Endothelial cell of umbilical vein (primary cell): Measurements from ENCODE around the gene MED17. TPM values are rescaled to one million over a fixed set of nuclear protein-coding genes. Genes with fewer than 3 reads are reported as not detected.

Experiments used
- BruUV-seq: library from RNA; stranded (reverse); fragments of 400-500 nt; replicated peaks from 2 replicates; lab custom pipeline; 2021; lab: Mats Ljungman, UMichigan
- CTCF ChIA-PET: fragments of 300-600, 350-600 bp; sonication (Branson Sonifier 250); formaldehyde crosslinking; loops from one replicate; lab custom pipeline; 2021; ENCODE audit warnings: antibody characterized with exemption, inconsistent platforms; lab: Charles Lee
- POLR2A ChIA-PET: fragments of 300-600, 350-600 bp; sonication (Branson Sonifier 250); formaldehyde crosslinking; loops from one replicate; lab custom pipeline; 2021; ENCODE audit warnings: antibody characterized with exemption, inconsistent platforms; lab: Charles Lee
- DNase-seq: peaks from one replicate; pipeline ENCODE4 v3.0.0-alpha.2; 2011; ENCODE audit warnings: low read depth, low spot score
- FAIRE-seq: peaks from 2 replicates; lab custom pipeline; 2011; peaks lifted over from hg19 to GRCh38; lab: Jason Lieb, UNC
- H2AFZ ChIP-seq: 2 replicates; pipeline ENCODE4 v1.6.0; 2012; ENCODE audit warnings: low read depth, low read length, control low read depth, inconsistent platforms
- H3K27ac ChIP-seq: 2 replicates; pipeline ENCODE4 v1.5.1; 2011; ENCODE audit warnings: low read depth, mild to moderate bottlenecking, control low read depth, low read length, moderate library complexity; ENCODE audit not compliant: insufficient read depth
- H3K27me3 ChIP-seq, 2 experiments: 2 replicates each; pipeline versions ENCODE4 v1.6.0 to v1.6.1; 2011; ENCODE audit warnings: low read length in 2 of 2, mixed read lengths in 1 of 2; ENCODE audit not compliant: control insufficient read depth in 2 of 2, insufficient read depth in 2 of 2
- H3K36me3 ChIP-seq, 2 experiments: 2 replicates in 1 of 2; 3 replicates in 1 of 2; pipeline ENCODE4 v1.5.1; 2011; ENCODE audit warnings: low read length in 2 of 2, mild to moderate bottlenecking in 1 of 2, moderate library complexity in 1 of 2; ENCODE audit not compliant: control insufficient read depth in 2 of 2, insufficient read depth in 2 of 2; ENCODE audit errors: extremely low read depth in 1 of 2
- H3K4me1 ChIP-seq: 3 replicates; pipeline ENCODE4 v1.5.1; 2011; ENCODE audit warnings: mild to moderate bottlenecking, low read length; ENCODE audit not compliant: control insufficient read depth, insufficient read depth; ENCODE audit errors: extremely low read depth
- H3K4me2 ChIP-seq: 2 replicates; pipeline ENCODE4 v1.6.1; 2011; ENCODE audit warnings: low read length, control low read depth, mixed read lengths; ENCODE audit not compliant: insufficient read depth
- H3K4me3 ChIP-seq, 3 experiments: fragments of 200-600 bp in 1 of 3; sonication (generic), shearing (Covaris generic) in 1 of 3; replicated peaks in 1 of 3; 2 replicates each; pipeline ENCODE4 v1.5.1; 2011 to 2016; ENCODE audit warnings: control low read depth in 3 of 3, low read length in 3 of 3, mild to moderate bottlenecking in 2 of 3, inconsistent platforms in 1 of 3, low read depth in 1 of 3, moderate library complexity in 1 of 3; ENCODE audit not compliant: insufficient read depth in 1 of 3
- H3K79me2 ChIP-seq: 2 replicates; pipeline ENCODE4 v1.6.0; 2012; ENCODE audit warnings: low read length, inconsistent platforms; ENCODE audit not compliant: control insufficient read depth, insufficient read depth
- H3K9ac ChIP-seq: replicated peaks from 2 replicates; pipeline ENCODE3; 2011; ENCODE audit warnings: low read length, control low read depth; ENCODE audit not compliant: insufficient read depth; ENCODE audit errors: extremely low read depth
- H3K9me1 ChIP-seq: replicated peaks from 3 replicates; pipeline ENCODE4 v1.6.0; 2011; ENCODE audit warnings: mild to moderate bottlenecking, low read length; ENCODE audit not compliant: control insufficient read depth, insufficient read depth; ENCODE audit errors: extremely low read depth
- H3K9me3 ChIP-seq: replicated peaks from 2 replicates; pipeline ENCODE4 v1.5.1; 2012; ENCODE audit warnings: low read length, inconsistent platforms; ENCODE audit not compliant: control insufficient read depth, insufficient read depth
- H4K20me1 ChIP-seq: replicated peaks from 2 replicates; pipeline ENCODE3; 2011; ENCODE audit warnings: mild to moderate bottlenecking, low read length; ENCODE audit not compliant: control insufficient read depth, insufficient read depth; ENCODE audit errors: extremely low read depth
- GATA2 ChIP-seq: IDR thresholded peaks from 2 replicates; pipeline ENCODE4 v1.7.0; 2011; ENCODE audit warnings: low read depth, mild to moderate bottlenecking, moderate library complexity, mixed read lengths, low read length; ENCODE audit not compliant: insufficient read length, insufficient read depth
- JUN ChIP-seq: IDR thresholded peaks from 2 replicates; pipeline ENCODE4 v1.6.1; 2011; ENCODE audit warnings: borderline replicate concordance, low read depth; ENCODE audit not compliant: insufficient read length, insufficient read depth
- MAX ChIP-seq: IDR thresholded peaks from 2 replicates; pipeline ENCODE4 v1.6.1; 2011; ENCODE audit not compliant: insufficient read depth, insufficient read length
- POLR2A ChIP-seq: IDR thresholded peaks from 2 replicates; pipeline ENCODE4 v1.6.1; 2012; ENCODE audit warnings: low read depth, mild to moderate bottlenecking, control low read depth, low read length
- dilution Hi-C: fragments of 300-500 bp; cut with MboI; formaldehyde crosslinking; loops from one replicate; pipeline ENCODE4 v1.15.0; 2019; ENCODE audit warnings: low sequenced_read_pairs; ENCODE audit not compliant: extremely low pct_ligation_motif_present
- intact Hi-C: fragments of 100-400 bp; cut with micrococcal nuclease; formaldehyde crosslinking; loops from one replicate; pipeline ENCODE4 v1.10.0; 2022
- polyA plus RNA-seq, 4 experiments: library from polyadenylated mRNA; depleted of rRNA in 3 of 4; stranded (reverse) in 3 of 4; unstranded in 1 of 4; fragments of >200 nt; gene quantifications; 2 replicates each; pipeline versions ENCODE4 v1.2.1 to v1.2.3, GENCODE V29; 2011 to 2012; ENCODE audit warnings: missing spikeins in 1 of 4
- total RNA-seq: library from RNA; stranded (reverse); gene quantifications from 2 replicates; pipeline ENCODE4 v1.2.3, GENCODE V29; 2021

Gene MED17
- total and polyA plus RNA-seq, 2 donors (not counting 3 experiments of a cell fraction or from before 2014, with no cell fraction given), result 11.3 to 40.6 TPM

GRCh38 chr11:93822359-93822758, 38.3 kb downstream of the MED17 start:
- Histone ChIP-seq H3K4me3 (no peak overlapping the region), H3K4me1 (no peaks in the 10 kb centered on the region), H3K27ac (no peak overlapping the region), H3K9me3 (no peaks in the 10 kb centered on the region), H3K79me2 (no peaks in the 10 kb centered on the region), H3K9me1 (no peaks in the 10 kb centered on the region), H3K9ac (no peak overlapping the region), H3K27me3 (no peaks in the 10 kb centered on the region), H4K20me1 (no peaks in the 10 kb centered on the region), H2AFZ (no peak overlapping the region), H3K4me2 (no peak overlapping the region), H3K36me3 (no peaks in the 10 kb centered on the region)
- POLR2A ChIA-PET, result no interaction called here
- DNase-seq (no peak), FAIRE-seq (no peak)
- dilution Hi-C loops (no loop called here), intact Hi-C loops (no loop called here)
- CTCF ChIA-PET, result no interaction called here
- BruUV-seq, result no TSS peak
- TF ChIP-seq POLR2A, result no peak

- H3K79me2 ChIP-seq, result no peaks in the 10 kb centered on the region
- POLR2A ChIA-PET, result no interaction called here
- no TSS peak for BruUV-seq
These were observed 39.1 kb downstream of the MED17 start for GRCh38 chr11:93823210-93823609.

More at GRCh38 chr11:93823210-93823609, 39.1 kb downstream of the MED17 start:
- Histone ChIP-seq H3K9me3 (no peaks in the 10 kb centered on the region), H3K4me2 (no peak overlapping the region), H3K4me1 (no peaks in the 10 kb centered on the region), H3K27me3 (no peaks in the 10 kb centered on the region), H3K4me3 (no peak overlapping the region), H3K9me1 (no peaks in the 10 kb centered on the region), H3K36me3 (no peaks in the 10 kb centered on the region), H3K9ac (no peak overlapping the region), H4K20me1 (no peaks in the 10 kb centered on the region), H2AFZ (no peak overlapping the region), H3K27ac (no peak overlapping the region)
- DNase-seq (no peak), FAIRE-seq (no peak)
- CTCF ChIA-PET, result no interaction called here
- dilution Hi-C loops (no loop called here), intact Hi-C loops (no loop called here)
- TF ChIP-seq GATA2 (no peak), POLR2A (no peak), JUN (no peak), MAX (no peak)
